ENCODE measurements around the gene PRPF40B. TPM values are rescaled to one million over a fixed set of nuclear protein-coding genes. Genes with fewer than 3 reads are reported as not detected.
A peak's percentile ranks its signal among the peaks of the same experiment; 100 is the strongest.

Gene PRPF40B
- total and polyA plus RNA-seq, 12 donors, result 7.2 to 125 (median 24.8) TPM

DNA sequence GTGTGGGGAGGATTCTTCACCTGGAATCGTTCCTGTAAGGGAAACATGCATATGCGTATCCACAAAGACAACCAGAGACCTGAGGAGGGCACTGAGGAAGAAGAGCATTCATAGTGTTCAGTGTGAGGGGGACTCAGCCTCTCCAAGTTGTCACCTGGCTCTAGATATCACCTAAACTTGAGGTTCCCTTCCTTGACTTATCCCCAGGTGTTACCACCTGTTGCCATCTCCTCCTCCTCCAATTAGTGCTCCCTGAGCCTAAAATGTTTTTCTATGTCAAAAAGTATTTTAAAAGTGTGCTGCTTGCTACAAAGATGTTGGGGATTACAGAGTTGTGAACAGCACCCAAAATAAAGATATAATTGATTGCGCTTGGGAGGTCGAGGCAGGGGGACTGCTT is 42.8 kb downstream of the PRPF40B start:
- no peak for TF ChIP-seq POLR2A (IDR thresholded peaks at IDR 0.05)
- TF ChIP-seq, protein P1, sequence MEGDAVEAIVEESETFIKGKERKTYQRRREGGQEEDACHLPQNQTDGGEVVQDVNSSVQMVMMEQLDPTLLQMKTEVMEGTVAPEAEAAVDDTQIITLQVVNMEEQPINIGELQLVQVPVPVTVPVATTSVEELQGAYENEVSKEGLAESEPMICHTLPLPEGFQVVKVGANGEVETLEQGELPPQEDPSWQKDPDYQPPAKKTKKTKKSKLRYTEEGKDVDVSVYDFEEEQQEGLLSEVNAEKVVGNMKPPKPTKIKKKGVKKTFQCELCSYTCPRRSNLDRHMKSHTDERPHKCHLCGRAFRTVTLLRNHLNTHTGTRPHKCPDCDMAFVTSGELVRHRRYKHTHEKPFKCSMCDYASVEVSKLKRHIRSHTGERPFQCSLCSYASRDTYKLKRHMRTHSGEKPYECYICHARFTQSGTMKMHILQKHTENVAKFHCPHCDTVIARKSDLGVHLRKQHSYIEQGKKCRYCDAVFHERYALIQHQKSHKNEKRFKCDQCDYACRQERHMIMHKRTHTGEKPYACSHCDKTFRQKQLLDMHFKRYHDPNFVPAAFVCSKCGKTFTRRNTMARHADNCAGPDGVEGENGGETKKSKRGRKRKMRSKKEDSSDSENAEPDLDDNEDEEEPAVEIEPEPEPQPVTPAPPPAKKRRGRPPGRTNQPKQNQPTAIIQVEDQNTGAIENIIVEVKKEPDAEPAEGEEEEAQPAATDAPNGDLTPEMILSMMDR (IDR thresholded peaks at IDR 0.05), result no peak
- Histone ChIP-seq H3K27me3 (no peaks in the 10 kb centered on the region), H3K4me1 (replicated peaks in 1 of 2) (peaks cover 13 to 62% of the 10 kb centered on the region in 2 donors), H3K36me3 (replicated peaks in 1 of 2) (no peaks in the 10 kb centered on the region), H3K9me3 (replicated peaks in 1 of 3) (no peaks in the 10 kb centered on the region), H3K4me3 (no peak overlapping the region), H3K27ac (no peak overlapping the region)
- DNase-seq, result no peak
- intact Hi-C loops (cut with DNase I), result no loop called here
- WGBS, 4 donors, result 88 to 95% (median 93%) methylated on average over 4 of the region's 4 CpGs

DNA sequence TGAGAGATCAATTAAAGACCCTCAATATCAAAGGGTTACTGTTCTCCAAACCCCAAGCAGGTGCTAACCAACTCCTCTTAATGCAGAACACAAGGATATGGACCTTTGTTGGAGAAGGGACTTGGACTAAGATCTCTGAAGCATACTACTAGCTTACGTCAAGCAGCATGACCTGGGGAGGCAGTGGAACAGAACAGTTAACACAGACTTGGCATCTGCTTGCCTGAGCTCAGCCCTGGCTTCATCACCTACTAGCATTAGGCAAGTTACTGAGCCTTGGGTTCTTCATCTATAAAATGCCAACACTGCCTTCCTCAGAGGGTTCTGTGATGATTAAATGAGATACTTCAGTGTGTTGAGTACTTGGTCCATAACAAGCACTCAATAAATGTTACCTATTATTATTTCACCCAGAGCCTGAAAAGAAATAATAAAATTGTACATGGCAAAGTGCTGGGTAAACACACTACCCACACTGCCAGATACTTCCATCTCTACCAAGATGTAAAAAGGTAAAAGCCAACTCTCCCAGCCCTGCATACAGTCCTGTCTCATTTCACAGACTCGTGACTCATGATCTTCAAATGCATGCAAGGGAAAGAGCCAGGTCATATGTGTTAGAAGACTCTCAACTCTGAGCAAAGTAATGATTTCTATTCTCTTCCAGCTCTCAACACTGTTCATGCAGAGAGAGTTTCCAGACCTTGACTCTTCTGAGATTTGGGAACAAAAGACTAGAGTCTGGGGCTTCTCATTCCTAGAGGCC is 44.1 kb downstream of the PRPF40B start:
- Histone ChIP-seq H3K27me3 (no peaks in the 10 kb centered on the region), H3K27ac (no peak overlapping the region), H3K9me3 (replicated peaks in 1 of 3) (no peaks in the 10 kb centered on the region), H3K36me3 (replicated peaks in 1 of 2) (no peaks in the 10 kb centered on the region), H3K4me3 (no peak overlapping the region), H3K4me1 (replicated peaks in 1 of 2) (peaks cover 16 to 62% of the 10 kb centered on the region in 2 donors)
- no peak for TF ChIP-seq POLR2A (IDR thresholded peaks at IDR 0.05)
- TF ChIP-seq, protein P1 (IDR thresholded peaks at IDR 0.05), result no peak
- intact Hi-C loops (cut with DNase I), result no loop called here
- DNase-seq, result no peak
- 87 to 95% (median 93%) methylated on average over 2 of the region's 2 CpGs for WGBS, 4 donors

DNA sequence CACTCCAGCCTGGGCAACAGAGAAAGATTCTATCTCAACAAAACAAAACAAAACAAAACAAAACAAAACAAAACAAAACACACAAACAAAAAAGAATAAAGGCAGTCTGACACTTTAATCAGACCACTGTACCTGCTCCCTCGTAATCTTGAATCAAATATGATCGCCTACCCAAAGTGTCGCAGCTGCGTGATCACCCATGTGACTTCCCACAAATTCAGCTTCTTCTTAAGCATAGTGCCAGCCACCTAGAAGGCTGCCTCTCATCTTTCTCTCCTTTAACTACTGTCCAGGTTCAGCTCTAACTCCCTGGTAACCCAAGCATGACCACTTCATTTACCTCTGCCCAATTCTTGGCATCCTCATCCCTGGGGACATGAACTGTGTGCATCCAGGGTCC is 46.4 kb downstream of the PRPF40B start:
- Histone ChIP-seq H3K4me1 (replicated peaks in 1 of 2) (peaks cover 24 to 62% of the 10 kb centered on the region in 2 donors), H3K4me3 (no peak overlapping the region), H3K27ac (peak overlapping the region in 2 of 5 donors; percentile 93 to 96), H3K9me3 (replicated peaks in 1 of 3) (no peaks in the 10 kb centered on the region), H3K27me3 (no peaks in the 10 kb centered on the region), H3K36me3 (replicated peaks in 1 of 2) (no peaks in the 10 kb centered on the region)
- intact Hi-C loops (cut with DNase I), result no loop called here
- 77 to 89% (median 83%) methylated on average over 4 of the region's 4 CpGs for WGBS, 4 donors
- TF ChIP-seq, protein P1 (IDR thresholded peaks at IDR 0.05), result no peak
- TF ChIP-seq POLR2A (IDR thresholded peaks at IDR 0.05), result no peak
- no peak for DNase-seq

DNA sequence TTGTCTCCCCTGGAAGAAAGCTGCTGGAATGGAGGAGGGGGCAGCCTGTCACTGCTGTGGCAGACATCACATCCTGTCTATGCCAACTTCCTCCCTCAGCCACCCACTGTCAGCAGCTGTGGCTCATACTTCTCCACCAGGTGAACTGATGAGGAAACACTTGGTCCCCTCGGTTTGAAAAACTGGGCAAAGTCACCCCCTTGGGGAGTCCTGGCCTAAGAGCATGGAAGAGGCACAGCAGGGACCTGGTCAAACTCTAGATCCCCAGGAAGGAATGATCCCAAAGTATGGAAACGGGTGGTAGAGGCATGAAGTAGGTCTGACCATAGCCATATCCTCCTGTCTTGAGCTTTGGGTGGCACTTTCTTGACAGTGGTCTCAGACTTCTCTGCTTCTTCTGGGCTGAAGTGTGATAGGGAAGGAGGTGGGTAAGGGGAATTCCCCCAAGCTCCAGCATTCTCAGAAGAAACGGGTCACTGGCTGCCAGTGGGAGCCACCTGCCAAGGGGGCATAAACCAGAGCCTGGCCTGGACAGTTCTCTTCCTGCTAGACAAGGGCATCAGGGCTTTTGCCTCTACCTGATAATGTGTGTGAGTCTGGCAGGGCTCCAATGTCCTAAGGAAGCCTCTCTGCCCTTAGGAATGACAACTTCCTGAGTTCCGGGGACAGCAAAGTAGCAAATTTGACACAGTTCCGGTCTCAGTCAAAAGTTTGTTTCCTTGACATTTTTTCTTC is 47.8 kb downstream of the PRPF40B start:
- H3K36me3 ChIP-seq (replicated peaks in 1 of 2), result no peaks in the 10 kb centered on the region
- H3K27me3 ChIP-seq, result no peaks in the 10 kb centered on the region
- 49 to 63% (median 57%) methylated on average over 4 to 5 of the region's 5 CpGs for WGBS, 4 donors
- peak overlapping the region; percentile 15 to 96 (median 89) for H3K27ac ChIP-seq
- H3K4me1 ChIP-seq (replicated peaks in 1 of 2), result peaks cover 24 to 60% of the 10 kb centered on the region in 2 donors
- TF ChIP-seq POLR2A (IDR thresholded peaks at IDR 0.05), result no peak
- TF ChIP-seq, protein P1 (IDR thresholded peaks at IDR 0.05), result no peak
- intact Hi-C loops (cut with DNase I), result no loop called here
- H3K4me3 ChIP-seq, result no peak overlapping the region
- no peaks in the 10 kb centered on the region for H3K9me3 ChIP-seq (replicated peaks in 1 of 3)
- peak in 4 of 7 donors; percentile 48 to 75 (median 52) for DNase-seq

All from adrenal gland (tissue), 12 donors.